Pulmonary artery endothelial cell (primary cell): ENCODE data around the gene XRN2. TPM values are rescaled to one million over a fixed set of nuclear protein-coding genes. Genes with fewer than 3 reads are reported as not detected.
"Not testable (repeated sequence)": the region's sequence is repeated elsewhere in the genome, so short reads cannot be mapped to it uniquely, and the experiment has no call there.

Source experiments
- DNase-seq: peaks from one replicate; pipeline ENCODE4 v3.0.0-alpha.2; 2011; ENCODE audit warnings: low read depth, low spot score
- total RNA-seq: library from RNA; depleted of rRNA; stranded (reverse); fragments of >200 nt; gene quantifications from 2 replicates; pipeline ENCODE4 v1.2.3, GENCODE V29; 2014

XRN2 gene
- total RNA-seq, 1 donor from 2014 or later: 100 TPM

- DNase-seq: no peak
These were observed 41.8 kb downstream of the XRN2 start for GRCh38 chr20:21344961-21345360.

DNA sequence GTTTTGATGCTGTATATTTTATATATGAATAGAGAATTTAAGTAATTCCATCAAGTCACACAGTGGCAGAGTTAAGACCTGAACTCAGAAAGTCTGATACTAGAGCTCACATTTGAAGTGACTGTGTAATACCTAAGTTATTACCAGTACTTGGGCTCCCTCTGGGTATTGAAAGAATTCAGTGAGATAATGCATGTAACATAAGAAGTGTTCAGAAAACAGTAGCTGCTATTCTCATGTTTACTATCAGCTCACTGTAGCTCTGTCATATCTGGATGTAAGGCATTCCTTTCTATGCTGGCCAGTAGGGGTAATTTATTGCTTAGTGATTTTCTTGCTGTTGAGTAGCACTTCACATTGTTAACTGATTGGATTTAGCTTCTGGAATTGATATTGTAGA is 49.6 kb downstream of the XRN2 start:
- no peak for DNase-seq

DNA sequence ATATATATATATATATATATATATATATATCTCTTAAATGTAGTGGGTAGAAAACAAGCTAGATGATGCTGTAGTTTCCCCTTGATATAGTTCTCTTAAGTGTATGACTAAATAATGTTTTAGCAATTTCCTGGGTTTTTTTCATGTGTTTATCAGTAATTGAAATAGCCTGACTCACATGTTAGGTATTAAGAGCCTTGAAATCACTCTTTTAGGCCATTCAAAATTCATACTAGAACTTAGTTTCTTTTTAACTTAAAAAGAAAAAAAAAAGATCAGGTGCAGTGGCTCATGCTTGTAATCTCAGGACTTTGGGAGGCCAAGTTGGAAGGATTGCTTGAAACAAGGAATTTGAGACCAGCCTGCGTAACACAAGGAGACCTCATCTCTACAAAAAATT is 50.1 kb downstream of the XRN2 start:
- no peak for DNase-seq

GRCh38 chr20:21355981-21356380 is 52.9 kb downstream of the XRN2 start:
- DNase-seq: no peak

GRCh38 chr20:21356386-21356785 is 53.3 kb downstream of the XRN2 start:
- DNase-seq: no peak

- no peak for DNase-seq
These were observed 54.7 kb downstream of the XRN2 start for GRCh38 chr20:21357844-21358243.

DNA sequence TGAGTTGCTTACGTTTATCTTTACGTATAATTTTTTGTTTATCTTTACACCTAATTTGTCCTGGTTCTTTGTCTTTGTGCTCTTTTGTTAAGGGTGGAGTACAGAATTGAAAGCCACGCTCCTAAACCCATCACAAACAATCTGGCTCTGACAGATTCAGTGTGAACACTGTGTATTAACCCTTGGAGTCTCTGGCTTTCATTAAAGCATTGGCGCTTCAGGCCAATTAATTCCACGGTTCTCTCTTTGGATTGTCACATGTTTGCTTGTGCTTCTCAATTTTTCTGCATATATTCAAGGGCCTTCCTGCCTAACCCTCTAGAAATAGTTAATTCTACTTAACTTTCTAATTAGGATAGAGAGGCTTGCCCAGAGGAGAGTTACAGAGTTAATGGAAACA is 55.6 kb downstream of the XRN2 start:
- DNase-seq: no peak

- no peak for DNase-seq
These were observed 57.6 kb downstream of the XRN2 start for GRCh38 chr20:21360705-21361104.

- DNase-seq: peak; percentile 19
These were observed 58.1 kb downstream of the XRN2 start for GRCh38 chr20:21361266-21361665.

DNA sequence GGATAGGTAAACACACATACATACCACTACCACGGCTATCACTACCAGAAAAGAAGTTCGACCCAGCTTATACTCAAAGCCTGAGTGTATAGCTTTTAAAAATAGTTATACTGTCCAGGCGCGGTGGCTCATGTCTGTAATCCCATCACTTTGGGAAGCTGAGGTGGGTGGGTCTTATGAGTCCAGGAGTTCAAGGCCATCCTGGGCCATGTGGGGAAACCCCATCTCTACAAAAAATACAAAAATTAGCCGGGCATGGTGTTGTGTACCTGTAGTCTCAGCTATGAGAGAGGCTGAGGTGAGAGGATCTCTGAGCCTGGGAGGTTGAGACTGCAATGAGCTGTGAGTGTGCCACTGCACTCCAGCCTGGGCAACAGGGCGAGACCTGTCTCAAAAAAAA is 61.3 kb downstream of the XRN2 start:
- no peak for DNase-seq

DNA sequence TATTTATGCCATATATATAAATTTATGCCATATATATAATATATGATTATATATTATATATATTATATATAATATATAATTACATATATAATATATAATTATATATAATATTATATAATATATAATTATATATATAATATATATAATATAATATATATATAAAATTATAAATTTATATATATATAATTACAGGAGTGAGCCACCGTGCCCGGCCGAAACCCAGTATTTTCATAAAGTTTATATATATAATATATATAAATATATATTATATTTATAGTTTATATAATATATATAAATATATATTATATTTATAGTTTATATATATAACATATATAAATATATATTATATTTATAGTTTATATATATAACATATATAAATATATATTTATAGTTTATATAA is 62.6 kb downstream of the XRN2 start:
- DNase-seq: no peak

- not testable (repeated sequence) for DNase-seq
These were observed 63.1 kb downstream of the XRN2 start for GRCh38 chr20:21366273-21366672.

DNA sequence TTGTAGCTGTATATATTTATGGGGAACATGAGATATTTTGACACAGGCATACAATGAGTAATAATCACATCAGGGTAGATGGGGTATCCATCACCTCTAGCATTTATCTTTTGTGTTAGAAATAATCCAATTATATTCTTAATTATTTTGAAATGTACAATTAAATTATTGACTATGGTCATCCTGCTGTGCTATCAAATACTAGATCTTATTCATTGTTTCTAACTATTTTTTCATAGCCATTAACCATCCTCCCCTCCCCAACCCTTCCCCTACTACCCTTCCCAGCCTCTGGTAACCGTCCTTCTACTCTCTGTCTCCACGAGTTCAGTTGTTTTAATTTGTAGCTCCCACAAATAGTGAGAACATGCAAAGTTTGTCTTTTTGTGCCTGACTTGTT is 65.7 kb downstream of the XRN2 start:
- no peak for DNase-seq

DNA sequence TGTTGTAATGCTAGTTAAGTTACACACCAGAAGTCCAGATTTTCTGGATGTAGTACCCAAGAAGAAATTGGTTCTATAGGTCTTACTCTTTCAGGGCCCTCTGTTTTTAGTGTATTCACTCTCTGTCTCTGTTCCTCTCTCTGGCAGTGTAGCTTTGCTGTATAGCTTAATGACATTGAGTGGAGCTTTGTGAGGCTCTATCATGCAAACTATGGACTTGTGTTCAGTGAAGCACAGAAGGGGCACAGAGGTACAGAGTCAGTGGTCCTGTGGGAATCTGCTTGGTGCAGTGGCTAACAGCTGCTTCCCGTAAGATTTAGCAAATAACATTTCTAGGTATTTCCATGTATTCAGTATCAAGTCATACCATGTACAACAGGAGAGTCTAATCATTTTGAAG is 68.1 kb downstream of the XRN2 start:
- DNase-seq: no peak

DNA sequence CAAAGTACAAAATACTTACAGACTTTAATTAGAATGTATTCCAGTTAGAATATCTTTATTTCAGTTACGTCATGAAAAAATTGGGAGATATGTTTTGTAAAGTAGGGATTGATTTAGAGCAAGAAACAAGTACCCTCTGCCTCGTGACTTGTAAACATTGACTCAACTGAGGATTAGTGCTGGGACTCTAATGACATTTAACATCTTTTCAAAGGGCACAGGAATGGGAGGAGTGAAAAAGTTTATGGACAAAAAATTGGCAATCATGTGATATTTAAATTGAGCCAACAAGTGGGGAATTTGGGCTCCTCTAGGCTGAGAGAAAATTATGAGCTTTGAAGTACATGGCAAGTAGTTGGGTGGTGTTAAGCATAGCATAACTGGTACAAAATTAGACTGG is 68.9 kb downstream of the XRN2 start:
- DNase-seq: no peak

DNA sequence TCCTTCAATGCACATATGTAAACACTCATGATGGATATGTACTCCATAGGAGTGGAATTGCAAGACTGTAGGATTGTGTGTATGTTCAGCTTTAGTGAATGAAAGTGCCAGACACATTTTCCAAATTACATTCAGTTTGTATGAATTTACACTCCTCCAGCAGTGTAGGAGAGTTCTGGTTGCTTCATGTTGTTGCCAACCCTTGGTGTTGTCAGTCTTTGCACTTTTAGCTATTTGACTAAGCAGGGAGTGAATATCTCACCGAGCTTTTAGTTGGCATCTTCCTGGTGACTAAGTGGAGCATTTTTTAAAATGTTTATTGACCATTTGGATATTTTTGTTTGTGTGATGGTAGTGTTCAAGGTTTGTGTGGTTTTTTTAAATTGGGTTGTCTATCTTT is 70.3 kb downstream of the XRN2 start:
- DNase-seq: no peak

- no peak for DNase-seq
These were observed 73.5 kb downstream of the XRN2 start for GRCh38 chr20:21376626-21377025.

DNA sequence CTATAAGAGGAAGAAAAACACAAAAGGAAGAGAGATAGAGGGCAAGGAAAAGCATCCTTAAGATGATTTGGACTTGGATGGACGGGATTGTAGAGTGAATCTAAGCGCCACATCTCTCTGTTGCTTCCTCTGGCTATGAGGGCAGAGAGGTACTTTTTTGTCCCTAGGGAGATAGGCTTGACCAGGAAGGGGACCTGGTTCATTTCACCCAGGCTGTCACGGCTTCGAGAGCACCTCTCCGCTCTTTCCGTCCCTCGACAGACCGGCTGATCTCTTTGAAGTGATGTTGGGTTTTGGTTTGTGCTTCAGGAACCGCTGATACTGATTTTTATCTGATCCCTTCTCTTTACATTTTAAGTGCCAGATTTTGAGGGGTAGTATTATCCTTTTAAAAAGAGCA is 74.6 kb downstream of the XRN2 start:
- no peak for DNase-seq

DNA sequence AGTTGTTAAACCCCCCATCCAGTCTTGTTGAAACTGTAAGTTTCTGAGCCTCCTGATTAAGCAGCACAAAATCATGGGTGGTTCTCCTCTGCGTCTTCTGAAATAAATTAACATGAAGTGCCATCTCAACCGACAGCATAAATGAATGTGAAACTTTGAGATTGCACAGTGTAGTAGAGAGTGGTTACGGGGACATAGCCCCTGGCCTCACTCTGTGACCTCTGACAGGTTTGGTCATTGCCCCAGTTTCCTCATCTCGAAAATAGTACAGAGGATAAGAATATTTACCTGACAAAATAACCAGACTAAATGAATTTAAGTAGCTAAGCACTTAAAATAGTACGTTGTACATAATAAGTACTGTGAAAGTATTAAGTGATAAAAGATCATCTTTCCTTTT is 75.1 kb downstream of the XRN2 start:
- no peak for DNase-seq

DNA sequence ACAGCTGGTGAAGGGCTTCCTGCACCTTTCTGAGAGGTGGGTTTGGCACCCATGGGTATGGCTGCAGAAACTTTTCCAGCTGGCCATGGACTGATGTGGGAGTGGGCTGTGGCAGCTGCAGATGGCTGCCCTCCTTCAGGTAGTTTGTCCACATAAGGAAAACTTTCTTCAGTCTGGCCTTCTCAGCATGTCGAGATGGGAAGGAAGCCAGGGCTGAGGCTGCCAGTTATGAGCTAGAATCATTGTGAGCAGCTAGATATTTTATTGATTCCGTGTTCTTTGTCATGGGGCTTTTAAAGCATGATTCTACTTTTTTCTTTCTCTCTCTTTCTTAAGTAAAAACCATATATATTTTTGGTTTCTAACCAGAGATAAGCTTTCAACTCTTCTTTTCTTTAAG is 77.6 kb downstream of the XRN2 start:
- no peak for DNase-seq

DNA sequence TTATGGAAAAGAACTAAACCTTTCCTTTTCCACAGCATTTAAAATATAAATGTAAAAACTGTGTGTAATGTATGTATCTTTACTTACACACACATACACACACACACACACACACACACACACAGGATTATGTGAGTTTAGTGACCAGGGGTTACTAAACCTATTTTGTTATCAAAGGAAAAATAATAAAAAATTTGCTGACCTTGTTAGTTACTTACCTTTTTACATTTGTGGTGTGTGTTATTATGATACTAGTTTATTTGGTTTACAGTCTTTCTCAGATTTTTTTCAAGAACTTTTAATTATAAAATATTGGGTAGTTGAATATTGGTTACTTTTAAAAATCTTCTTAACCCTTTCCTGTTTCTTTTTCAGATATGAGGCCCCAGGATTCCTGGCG is 78.5 kb downstream of the XRN2 start:
- no peak for DNase-seq

DNA sequence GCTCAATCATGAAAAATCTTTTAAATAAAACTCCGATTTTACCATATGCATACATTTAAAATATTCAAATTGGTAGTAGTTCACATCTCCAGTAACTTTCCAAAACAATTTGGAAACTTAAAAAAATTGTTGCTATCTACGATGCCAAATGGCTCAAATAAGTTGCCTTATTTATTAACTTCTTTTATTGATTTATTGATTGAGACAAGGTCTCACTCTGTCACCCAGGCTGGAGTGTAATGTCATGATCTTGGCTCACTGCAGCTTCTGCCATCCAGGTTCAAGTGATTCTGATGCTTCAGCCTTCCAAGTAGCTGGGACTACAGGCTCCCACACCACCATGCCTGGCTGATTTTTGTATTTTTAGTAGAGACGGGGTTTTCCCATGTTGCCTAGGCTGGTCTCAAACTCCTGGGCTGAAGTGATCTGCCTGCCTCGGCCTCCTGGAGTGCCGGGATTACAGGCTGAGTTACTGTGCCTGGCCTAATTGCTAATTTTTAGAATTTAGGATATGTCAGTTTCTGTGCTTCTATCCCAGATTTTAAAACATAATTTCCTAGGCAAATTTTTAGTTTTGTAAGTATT is 81.3 kb downstream of the XRN2 start:
- no peak for DNase-seq

DNA sequence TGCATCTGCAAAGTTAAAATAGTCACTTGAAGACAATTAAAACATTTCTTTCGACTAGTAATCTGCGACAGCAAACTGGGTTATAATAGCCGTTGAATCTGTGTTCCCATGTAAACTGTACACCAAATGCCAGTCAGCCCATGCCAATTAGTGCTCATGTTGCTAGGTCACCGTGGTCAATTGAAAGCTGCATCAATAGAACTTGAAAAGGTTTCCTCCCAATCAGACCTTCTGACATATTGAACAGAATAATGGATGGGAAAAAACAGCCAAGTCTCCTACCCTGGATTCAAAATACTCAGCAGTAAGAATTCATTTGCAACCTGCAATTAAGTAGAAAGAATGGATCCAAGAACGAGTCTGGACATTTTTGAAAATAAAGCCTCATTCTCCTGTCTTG is 83.0 kb downstream of the XRN2 start:
- DNase-seq: no peak

DNA sequence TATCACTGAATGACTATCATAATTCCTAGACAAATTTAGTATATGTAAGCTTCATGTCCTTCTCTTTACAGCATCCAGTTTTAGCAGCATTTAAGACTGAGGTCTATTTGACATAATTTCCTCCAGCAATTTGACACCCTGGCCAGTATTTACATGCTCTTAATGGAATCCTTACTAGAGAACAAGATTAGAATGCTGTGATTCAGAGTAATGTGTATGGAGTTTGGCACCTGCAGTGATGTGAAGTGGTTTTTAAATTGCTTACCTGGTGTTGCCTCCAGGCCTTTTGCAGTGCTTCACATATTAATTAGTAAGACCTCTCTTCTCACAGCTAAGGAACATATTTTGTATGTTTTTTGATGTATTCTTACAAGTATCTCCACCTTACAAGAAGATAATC is 84.4 kb downstream of the XRN2 start:
- DNase-seq: no peak
